ENCODE data around the gene NEDD9. TPM values are rescaled to one million over a fixed set of nuclear protein-coding genes. Genes with fewer than 3 reads are reported as not detected.

NEDD9 gene
- total RNA-seq, 1 donor from 2014 or later, result 23.2 TPM

- H3K9me3 Mint-ChIP-seq (ENCODE audit: low read depth), result no peaks in the 10 kb centered on the region
- no peak overlapping the region for H3K4me3 Mint-ChIP-seq (ENCODE audit: unreplicated experiment)
- peaks cover 25% of the 10 kb centered on the region for H3K36me3 Mint-ChIP-seq (ENCODE audit: low read depth)
- TF ChIP-seq CTCF (IDR thresholded peaks at IDR 0.05), result no peak
- H3K27me3 Mint-ChIP-seq (ENCODE audit: low read depth), result no peaks in the 10 kb centered on the region
- peaks cover 88% of the 10 kb centered on the region for H3K4me1 Mint-ChIP-seq (ENCODE audit: low read depth)
- DNase-seq (ENCODE audit: low spot score), result no peak
- no peak overlapping the region for H3K27ac Mint-ChIP-seq (ENCODE audit: unreplicated experiment)
Observed at GRCh38 chr6:11204005-11204399, 28.5 kb downstream of the NEDD9 start.

- Mint-ChIP-seq H3K27ac (ENCODE audit: unreplicated experiment) (peak overlapping the region; percentile 83), H3K9me3 (ENCODE audit: low read depth) (no peaks in the 10 kb centered on the region), H3K4me3 (ENCODE audit: unreplicated experiment) (no peak overlapping the region), H3K4me1 (ENCODE audit: low read depth) (peaks cover 88% of the 10 kb centered on the region), H3K27me3 (ENCODE audit: low read depth) (no peaks in the 10 kb centered on the region), H3K36me3 (ENCODE audit: low read depth) (peaks cover 25% of the 10 kb centered on the region)
- TF ChIP-seq CTCF (IDR thresholded peaks at IDR 0.05), result no peak
- DNase-seq (ENCODE audit: low spot score), result no peak
Observed at GRCh38 chr6:11203306-11204004, 29.0 kb downstream of the NEDD9 start.

- peaks cover 29% of the 10 kb centered on the region for H3K36me3 Mint-ChIP-seq (ENCODE audit: low read depth)
- H3K27me3 Mint-ChIP-seq (ENCODE audit: low read depth), result no peaks in the 10 kb centered on the region
- peak overlapping the region; percentile 83 for H3K27ac Mint-ChIP-seq (ENCODE audit: unreplicated experiment)
- H3K9me3 Mint-ChIP-seq (ENCODE audit: low read depth), result no peaks in the 10 kb centered on the region
- DNase-seq (ENCODE audit: low spot score), result no peak
- no peak overlapping the region for H3K4me3 Mint-ChIP-seq (ENCODE audit: unreplicated experiment)
- H3K4me1 Mint-ChIP-seq (ENCODE audit: low read depth), result peaks cover 89% of the 10 kb centered on the region
- TF ChIP-seq CTCF (IDR thresholded peaks at IDR 0.05), result peak; percentile 13
Observed at GRCh38 chr6:11202513-11203305, 29.8 kb downstream of the NEDD9 start.

GRCh38 chr6:11201772-11202512 lies 30.5 kb downstream of the NEDD9 start:
- Mint-ChIP-seq H3K36me3 (ENCODE audit: low read depth) (peaks cover 24% of the 10 kb centered on the region), H3K4me3 (ENCODE audit: unreplicated experiment) (no peak overlapping the region), H3K4me1 (ENCODE audit: low read depth) (peaks cover 89% of the 10 kb centered on the region), H3K9me3 (ENCODE audit: low read depth) (no peaks in the 10 kb centered on the region), H3K27ac (ENCODE audit: unreplicated experiment) (peak overlapping the region; percentile 83), H3K27me3 (ENCODE audit: low read depth) (no peaks in the 10 kb centered on the region)
- no peak for TF ChIP-seq CTCF (IDR thresholded peaks at IDR 0.05)
- no peak for DNase-seq (ENCODE audit: low spot score)

GRCh38 chr6:11201015-11201414 lies 31.5 kb downstream of the NEDD9 start:
- H3K36me3 Mint-ChIP-seq (ENCODE audit: low read depth), result peaks cover 24% of the 10 kb centered on the region
- H3K4me1 Mint-ChIP-seq (ENCODE audit: low read depth), result peaks cover 91% of the 10 kb centered on the region
- no peaks in the 10 kb centered on the region for H3K9me3 Mint-ChIP-seq (ENCODE audit: low read depth)
- no peak for TF ChIP-seq CTCF (IDR thresholded peaks at IDR 0.05)
- H3K27me3 Mint-ChIP-seq (ENCODE audit: low read depth), result no peaks in the 10 kb centered on the region
- H3K4me3 Mint-ChIP-seq (ENCODE audit: unreplicated experiment), result no peak overlapping the region
- H3K27ac Mint-ChIP-seq (ENCODE audit: unreplicated experiment), result peak overlapping the region; percentile 78
- no peak for DNase-seq (ENCODE audit: low spot score)

All from chondrocyte (in vitro differentiated cells).